ENCODE data around the gene PACSIN3. TPM values are rescaled to one million over a fixed set of nuclear protein-coding genes. Genes with fewer than 3 reads are reported as not detected.

The PACSIN3 gene
- polyA plus RNA-seq, 1 donor from 2014 or later: not detected

GRCh38 chr11:47186700-47187695 lies 764 bp upstream of the PACSIN3 start:
- H3F3A ChIP-seq (ENCODE audit: insufficient read depth, low read length, poor library complexity, severe bottlenecking): no peaks in the 10 kb centered on the region
- H3K9me3 ChIP-seq (ENCODE audit: low read length): no peaks in the 10 kb centered on the region
- H4K20me1 ChIP-seq (ENCODE audit: insufficient read depth): no peaks in the 10 kb centered on the region
- no peaks in the 10 kb centered on the region for H3K36me3 ChIP-seq (ENCODE audit: insufficient read depth, low read length)
- no peaks in the 10 kb centered on the region for H3K9me2 ChIP-seq (ENCODE audit: insufficient read depth, low read length)
- peak; percentile 28 for TF ChIP-seq EZH2 (IDR thresholded peaks at IDR 0.05; ENCODE audit: borderline replicate concordance, insufficient read depth, low read length, poor library complexity, severe bottlenecking)
- TF ChIP-seq POLR2AphosphoS5 (IDR thresholded peaks at IDR 0.05): no peak
- H3K9ac ChIP-seq (ENCODE audit: low read length): no peak overlapping the region
- no peak overlapping the region for H3K27ac ChIP-seq (ENCODE audit: low read length)
- H3K4me2 ChIP-seq (ENCODE audit: low read length): peak overlapping the region; percentile 29
- H3K27me3 ChIP-seq (ENCODE audit: insufficient read depth, low read depth, low read length): peaks cover 50% of the 10 kb centered on the region
- peak overlapping the region; percentile 61 for H3K4me3 ChIP-seq (ENCODE audit: low read length)
- no peaks in the 10 kb centered on the region for H3K79me2 ChIP-seq (replicated peaks; ENCODE audit: insufficient read depth, low read length)
- H2AFZ ChIP-seq (ENCODE audit: low read depth, low read length): no peak overlapping the region

- no peaks in the 10 kb centered on the region for H3K9me2 ChIP-seq (ENCODE audit: insufficient read depth, low read length)
- H3F3A ChIP-seq (ENCODE audit: insufficient read depth, low read length, poor library complexity, severe bottlenecking): no peaks in the 10 kb centered on the region
- H3K36me3 ChIP-seq (ENCODE audit: insufficient read depth, low read length): no peaks in the 10 kb centered on the region
- H3K9ac ChIP-seq (ENCODE audit: low read length): no peak overlapping the region
- H3K9me3 ChIP-seq (ENCODE audit: low read length): no peaks in the 10 kb centered on the region
- H3K79me2 ChIP-seq (replicated peaks; ENCODE audit: insufficient read depth, low read length): no peaks in the 10 kb centered on the region
- no peak overlapping the region for H2AFZ ChIP-seq (ENCODE audit: low read depth, low read length)
- H3K27ac ChIP-seq (ENCODE audit: low read length): no peak overlapping the region
- H3K4me3 ChIP-seq (ENCODE audit: low read length): peak overlapping the region; percentile 45
- no peaks in the 10 kb centered on the region for H4K20me1 ChIP-seq (ENCODE audit: insufficient read depth)
- TF ChIP-seq EZH2 (IDR thresholded peaks at IDR 0.05; ENCODE audit: borderline replicate concordance, insufficient read depth, low read length, poor library complexity, severe bottlenecking) (no peak), EP300 (conservative IDR thresholded peaks at IDR 0.05; ENCODE audit: poor library complexity, severe bottlenecking) (no peak), TAF1 (IDR thresholded peaks at IDR 0.05; ENCODE audit: low read depth) (no peak), POLR2AphosphoS5 (IDR thresholded peaks at IDR 0.05) (no peak), MXI1 (conservative IDR thresholded peaks at IDR 0.05; ENCODE audit: poor library complexity, severe bottlenecking) (no peak), CTCF (IDR thresholded peaks at IDR 0.05; ENCODE audit: poor library complexity, severe bottlenecking) (no peak)
- H3K27me3 ChIP-seq (ENCODE audit: insufficient read depth, low read depth, low read length): peaks cover 50% of the 10 kb centered on the region
- H3K4me2 ChIP-seq (ENCODE audit: low read length): no peak overlapping the region
Observed at GRCh38 chr11:47185305-47186075, 744 bp downstream of the PACSIN3 start.

- no peak overlapping the region for H3K4me3 ChIP-seq (ENCODE audit: low read length)
- H4K20me1 ChIP-seq (ENCODE audit: insufficient read depth): no peaks in the 10 kb centered on the region
- no peaks in the 10 kb centered on the region for H3F3A ChIP-seq (ENCODE audit: insufficient read depth, low read length, poor library complexity, severe bottlenecking)
- H3K9me3 ChIP-seq (ENCODE audit: low read length): no peaks in the 10 kb centered on the region
- no peak overlapping the region for H3K27ac ChIP-seq (ENCODE audit: low read length)
- no peaks in the 10 kb centered on the region for H3K36me3 ChIP-seq (ENCODE audit: insufficient read depth, low read length)
- no peaks in the 10 kb centered on the region for H3K9me2 ChIP-seq (ENCODE audit: insufficient read depth, low read length)
- no peak overlapping the region for H2AFZ ChIP-seq (ENCODE audit: low read depth, low read length)
- no peak overlapping the region for H3K9ac ChIP-seq (ENCODE audit: low read length)
- peaks cover 50% of the 10 kb centered on the region for H3K27me3 ChIP-seq (ENCODE audit: insufficient read depth, low read depth, low read length)
- TF ChIP-seq SMC3 (conservative IDR thresholded peaks at IDR 0.05; ENCODE audit: poor library complexity): no peak
- no peak for TF ChIP-seq EZH2 (IDR thresholded peaks at IDR 0.05; ENCODE audit: borderline replicate concordance, insufficient read depth, low read length, poor library complexity, severe bottlenecking)
- TF ChIP-seq EP300 (conservative IDR thresholded peaks at IDR 0.05; ENCODE audit: poor library complexity, severe bottlenecking): no peak
- H3K79me2 ChIP-seq (replicated peaks; ENCODE audit: insufficient read depth, low read length): no peaks in the 10 kb centered on the region
- H3K4me2 ChIP-seq (ENCODE audit: low read length): no peak overlapping the region
Observed at GRCh38 chr11:47184711-47185304, 1.4 kb downstream of the PACSIN3 start.
